Medulla oblongata (tissue), 1 donor: ENCODE measurements around the gene AFDN.

Source experiments
- DNase-seq: peaks from one replicate; pipeline ENCODE4 v3.0.0-alpha.2; 2015; ENCODE audit errors: extremely low spot score

The AFDN gene

GRCh38 chr6:167877994-167878779 lies 51.5 kb downstream of the AFDN start:
- DNase-seq: no peak

GRCh38 chr6:167879612-167880011 lies 52.9 kb downstream of the AFDN start:
- no peak for DNase-seq

DNA sequence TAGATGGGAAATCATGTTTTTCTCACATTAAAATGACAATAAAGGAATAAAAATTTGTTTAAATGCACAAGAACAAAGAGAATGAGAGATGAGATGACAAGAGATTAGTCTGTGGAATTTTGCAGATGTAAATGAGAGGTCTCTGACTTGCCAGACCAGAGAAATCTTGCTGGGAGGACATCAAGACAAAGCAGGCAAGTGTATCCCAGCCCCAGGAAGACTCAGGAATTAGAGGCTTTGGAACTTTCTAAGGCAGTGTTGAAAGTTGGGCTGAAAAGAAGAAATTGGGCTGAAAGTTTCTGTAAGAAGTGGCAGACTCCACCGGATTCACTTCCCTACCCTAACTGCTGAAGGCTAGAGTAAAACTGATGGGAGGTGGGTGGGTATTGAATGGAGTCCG lies 54.6 kb downstream of the AFDN start:
- no peak for DNase-seq

GRCh38 chr6:167882244-167882643 lies 55.5 kb downstream of the AFDN start:
- DNase-seq: no peak

DNA sequence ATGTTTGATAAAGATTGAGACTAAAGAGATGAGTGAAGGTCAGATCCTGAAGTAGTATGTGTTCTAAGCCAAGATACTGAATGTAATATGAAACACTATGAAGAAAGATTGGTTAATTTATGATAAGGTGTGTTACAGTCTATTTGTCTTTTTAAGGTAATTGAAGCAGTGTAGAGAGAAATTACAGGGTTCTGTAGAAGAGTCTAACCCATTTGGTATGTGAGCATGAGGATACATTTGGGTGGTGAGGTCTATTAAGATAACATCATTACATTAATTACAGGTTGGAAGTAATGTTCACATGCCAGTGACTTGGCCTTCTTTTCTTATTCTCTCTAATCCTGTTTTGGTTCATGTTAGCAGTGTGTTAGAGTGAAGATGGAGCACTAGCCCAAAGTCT lies 61.4 kb downstream of the AFDN start:
- no peak for DNase-seq

DNA sequence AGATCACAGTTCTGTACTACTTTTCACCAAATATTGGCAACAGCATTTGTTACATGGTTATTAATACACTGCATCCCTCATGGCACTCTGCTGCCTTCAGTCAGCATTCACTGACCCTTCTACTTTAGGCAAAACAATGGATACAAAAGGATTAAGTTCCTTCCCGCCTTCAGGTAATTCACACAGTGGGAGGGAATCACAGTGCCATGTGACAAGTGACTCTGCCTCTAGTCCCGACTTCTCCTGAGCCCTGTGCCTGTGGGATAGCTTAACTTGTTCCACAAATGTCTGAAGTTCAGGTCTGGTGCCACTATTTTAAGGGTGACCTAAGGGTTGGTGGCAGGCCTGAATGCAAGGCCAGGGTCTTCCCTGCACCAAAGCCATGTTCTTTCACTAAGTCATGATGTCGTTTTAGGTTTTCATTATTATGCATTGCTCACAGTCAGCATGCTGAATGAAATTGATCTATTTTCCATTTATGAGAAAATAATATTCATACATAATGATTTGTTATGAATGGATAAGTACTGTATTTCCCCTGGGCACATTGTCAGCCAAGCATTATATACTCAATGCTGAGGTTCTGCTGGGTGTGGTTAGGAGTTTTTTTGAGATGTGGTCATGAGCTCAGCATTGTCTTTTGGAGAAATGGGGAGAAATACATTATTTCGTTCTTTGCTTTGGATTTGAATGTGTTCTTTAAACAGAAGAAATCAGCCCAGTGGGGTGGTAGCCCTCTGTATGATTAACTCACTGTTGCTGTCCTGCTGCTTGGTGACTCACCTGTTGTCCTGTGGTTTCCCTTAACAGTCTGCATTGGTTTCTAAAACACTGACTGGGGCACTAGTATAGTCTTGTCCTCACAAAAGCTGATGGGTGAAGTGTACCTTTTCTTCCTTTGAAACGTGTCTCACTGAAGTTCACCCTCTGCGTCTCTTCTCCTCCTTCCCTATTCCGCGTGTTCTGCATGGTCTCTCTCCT lies 66.4 kb downstream of the AFDN start:
- DNase-seq: no peak

GRCh38 chr6:167894965-167895364 lies 68.3 kb downstream of the AFDN start:
- DNase-seq: no peak

- DNase-seq: no peak
Observed at GRCh38 chr6:167896648-167897047, 69.9 kb downstream of the AFDN start.

GRCh38 chr6:167898673-167899311 lies 72.1 kb downstream of the AFDN start:
- peak; percentile 57 for DNase-seq

GRCh38 chr6:167904791-167905190 lies 78.1 kb downstream of the AFDN start:
- DNase-seq: no peak

- DNase-seq: peak; percentile 86
Observed at GRCh38 chr6:167906899-167907298, 80.2 kb downstream of the AFDN start.

GRCh38 chr6:167907837-167908681 lies 81.3 kb downstream of the AFDN start:
- DNase-seq: peak; percentile 62

DNA sequence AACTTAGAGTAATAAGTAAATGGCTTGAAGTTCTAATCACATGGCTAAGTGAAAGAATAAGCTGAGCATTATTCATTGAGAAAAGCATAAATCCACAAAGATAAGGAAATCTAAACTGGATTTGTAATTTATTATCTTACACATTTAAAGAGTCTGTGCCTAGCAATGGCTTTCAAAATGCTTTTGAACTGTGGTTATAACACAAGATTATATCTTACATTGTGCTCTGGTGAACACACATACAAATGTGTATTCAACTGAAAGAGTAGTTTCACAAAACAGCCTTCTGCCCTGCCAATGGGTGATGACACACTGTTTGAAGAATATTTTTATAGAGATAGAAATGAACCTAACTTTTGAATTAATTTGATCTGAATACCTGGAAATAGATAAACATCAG lies 83.3 kb downstream of the AFDN start:
- no peak for DNase-seq

- DNase-seq: no peak
Observed at GRCh38 chr6:167910652-167911051, 83.9 kb downstream of the AFDN start.

DNA sequence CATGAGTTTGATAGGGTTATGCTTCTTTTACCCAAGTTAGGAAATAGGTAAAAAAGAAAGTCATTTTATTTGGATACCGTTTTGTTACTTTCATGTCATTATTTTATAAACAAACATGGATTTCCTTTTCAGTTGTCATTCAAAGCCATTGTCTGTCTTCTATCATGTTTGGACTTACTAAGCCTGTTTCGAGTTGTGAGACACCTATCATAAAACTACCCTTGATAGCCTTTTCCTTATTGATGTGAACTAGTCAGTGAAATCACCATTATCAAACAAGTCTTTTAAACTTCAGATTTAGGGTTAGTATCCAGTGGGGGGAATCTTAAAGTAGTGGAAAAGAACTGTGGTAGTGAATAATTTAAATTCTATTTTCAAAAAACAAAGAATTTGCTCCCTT lies 85.8 kb downstream of the AFDN start:
- DNase-seq: no peak

DNA sequence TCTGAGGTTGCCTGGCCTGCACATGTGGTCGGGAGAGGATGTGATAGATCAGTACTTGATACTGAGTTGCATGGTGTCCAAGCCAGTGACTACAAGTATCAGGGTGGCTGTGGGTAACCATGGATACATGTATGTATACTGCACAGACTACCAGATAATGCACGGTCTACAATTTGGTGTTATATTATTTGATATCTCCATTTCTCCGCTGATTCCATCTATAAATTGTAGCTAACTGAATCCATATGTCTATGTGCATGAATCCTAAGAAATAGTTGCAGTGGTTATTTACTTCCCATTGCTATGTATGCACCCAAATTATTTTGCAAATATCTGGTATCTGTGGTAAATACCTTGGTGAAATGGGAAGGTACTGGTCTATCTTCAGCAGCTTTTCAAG lies 87.0 kb downstream of the AFDN start:
- DNase-seq: no peak

GRCh38 chr6:167915139-167915538 lies 88.4 kb downstream of the AFDN start:
- DNase-seq: no peak

DNA sequence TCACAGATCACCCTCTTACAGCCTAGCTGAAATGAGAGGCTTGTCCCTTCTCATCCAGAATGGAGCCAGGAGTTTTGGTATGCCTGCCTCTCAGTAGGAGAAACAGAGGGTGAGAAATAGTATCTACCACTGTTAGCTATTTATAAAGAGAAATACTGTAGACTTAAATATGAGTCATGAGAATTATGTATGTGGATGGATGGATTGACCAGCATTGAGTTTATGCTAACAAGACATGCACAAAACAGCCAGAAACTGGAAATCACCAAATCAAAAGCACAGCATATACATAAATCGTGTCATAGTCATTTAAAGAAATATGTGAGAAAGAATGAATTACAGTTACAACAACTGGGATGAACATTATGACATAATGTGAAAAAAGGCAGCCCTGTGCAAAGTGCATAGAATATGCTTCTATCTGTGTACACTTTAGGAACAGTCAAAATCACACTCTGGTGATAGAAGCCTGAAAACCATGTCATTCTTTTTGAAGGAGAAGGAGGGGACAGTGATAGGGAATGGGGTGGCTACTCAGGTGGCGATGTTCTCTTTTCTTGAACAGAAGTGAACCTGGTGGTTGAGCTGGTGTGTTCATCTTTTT lies 90.9 kb downstream of the AFDN start:
- no peak for DNase-seq

- DNase-seq: no peak
Observed at GRCh38 chr6:167918548-167919278, 92.0 kb downstream of the AFDN start.

DNA sequence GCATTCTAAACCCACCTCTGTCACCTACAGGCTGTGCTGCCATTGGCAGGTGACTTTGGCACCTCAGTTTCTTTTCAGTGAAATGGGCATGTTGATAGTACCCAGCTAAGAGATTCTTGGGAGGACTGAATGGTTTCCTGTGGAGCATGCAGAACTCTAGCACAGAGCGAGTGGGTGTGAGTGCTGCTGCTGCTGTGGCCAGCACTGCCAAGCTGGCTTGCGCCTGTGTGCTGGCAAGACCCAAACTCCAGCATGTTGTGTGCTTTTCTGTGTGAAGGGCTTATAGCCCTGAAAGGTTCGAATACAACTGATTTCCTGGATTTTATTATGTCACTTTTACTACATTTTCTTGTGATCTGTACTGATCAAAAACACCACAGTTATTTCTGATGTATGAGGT lies 92.6 kb downstream of the AFDN start:
- DNase-seq: peak; percentile 50
